ENCODE results near the gene MYH9.
"Not testable (repeated sequence)": the region's sequence is repeated elsewhere in the genome, so short reads cannot be mapped to it uniquely, and the experiment has no call there.

GRCh38 chr22:36251979-36252608, 135.7 kb downstream of the MYH9 start:
- TF ChIP-seq POLR2AphosphoS5, POLR2A, CTCF, EP300 (IDR thresholded peaks at IDR 0.05): not testable (repeated sequence)
